ENCODE measurements around the gene C1orf115.

- no peak for TF ChIP-seq POLR2A (IDR thresholded peaks at IDR 0.05)
- TF ChIP-seq CTCF (IDR thresholded peaks at IDR 0.05) = peak in 5 of 7 experiments; percentile 95 to 99 (median 97)
- TF ChIP-seq POLR2AphosphoS5 (IDR thresholded peaks at IDR 0.05) = peak in 2 of 3 donors; percentile 57 to 80
- TF ChIP-seq EP300 (IDR thresholded peaks at IDR 0.05) = no peak
Measured at GRCh38 chr1:220690140-220691052, at the start of gene C1orf115.

Measured in stomach (tissue), 4 donors.